Transverse colon (tissue), 4 donors: ENCODE results near the gene PSMG3. TPM values are rescaled to one million over a fixed set of nuclear protein-coding genes. Genes with fewer than 3 reads are reported as not detected.

ENCODE experiments used
- DNase-seq: peaks from one replicate; pipeline ENCODE4 v3.0.0-alpha.2; 2019
- H3K27ac ChIP-seq, 4 donors: fragments of 200-600 bp; sonication (generic); 2 replicates each; pipeline ENCODE4 v1.5.1; 2016 to 2018; ENCODE audit warnings: inconsistent platforms in 4 of 4
- H3K27me3 ChIP-seq: fragments of 200-600 bp; sonication (generic); 2 replicates; pipeline ENCODE4 v1.5.1; 2017; ENCODE audit warnings: inconsistent platforms
- H3K36me3 ChIP-seq, 4 donors: fragments of 200-600 bp; sonication (generic); 2 replicates each; pipeline ENCODE4 v1.5.1; 2017 to 2019; ENCODE audit warnings: inconsistent platforms in 4 of 4
- H3K4me1 ChIP-seq, 4 donors: fragments of 200-600 bp; sonication (generic); 2 replicates each; pipeline ENCODE4 v1.5.1; 2017 to 2020; ENCODE audit warnings: inconsistent platforms in 4 of 4
- H3K4me3 ChIP-seq, 4 donors: fragments of 200-600 bp; sonication (generic); 1 replicate in 1 of 4; 2 replicates in 3 of 4; pipeline versions ENCODE4 v1.5.1 to v1.6.1; 2017 to 2019; ENCODE audit warnings: inconsistent platforms in 4 of 4
- H3K9me3 ChIP-seq, 2 donors: fragments of 200-600 bp; sonication (generic); 2 replicates each; pipeline ENCODE4 v1.5.1; 2017 to 2019; ENCODE audit warnings: inconsistent platforms in 2 of 2
- CTCF ChIP-seq, 5 experiments: fragments of 200-600 bp in 3 of 5; fragments of 450-650 bp in 2 of 5; sonication (generic) in 3 of 5; IDR thresholded peaks; 1 replicate in 2 of 5; 2 replicates in 3 of 5; pipeline ENCODE4 v1.5.1; 2016 to 2017; ENCODE audit warnings: antibody characterized with exemption in 5 of 5, inconsistent platforms in 3 of 5, mild to moderate bottlenecking in 2 of 5, moderate library complexity in 1 of 5
- EP300 ChIP-seq: sonication (generic); formaldehyde crosslinking; IDR thresholded peaks from one replicate; pipeline ENCODE4 v1.6.1; 2017; ENCODE audit warnings: antibody characterized with exemption, low read depth
- POLR2A ChIP-seq: fragments of 450-650 bp; IDR thresholded peaks from one replicate; pipeline ENCODE4 v1.6.1; 2016; ENCODE audit warnings: antibody characterized with exemption, mild to moderate bottlenecking, moderate library complexity
- POLR2AphosphoS5 ChIP-seq, 3 donors: sonication (generic); formaldehyde crosslinking; IDR thresholded peaks; one replicate each; pipeline ENCODE4 v1.6.1; 2016; ENCODE audit warnings: antibody characterized with exemption in 3 of 3
- WGBS, 2 donors: methylation state at CpG; one replicate each; pipeline ENCODE4 v1.1.5; 2018; ENCODE audit warnings: low coverage in 1 of 2; 5-methylcytosine and 5-hydroxymethylcytosine counted together
- in situ Hi-C, 4 donors: fragments of 200-750 bp; cut with MboI; loops; one replicate each; pipeline versions ENCODE4 v1.15.0 to v1.15.1; 2017; ENCODE audit warnings: low sequenced_read_pairs in 3 of 4, low pct_ligation_motif_present in 1 of 4, low pct_unique_long_range_greater_than_20kb in 1 of 4
- intact Hi-C: fragments of 100-400 bp; cut with DNase I; formaldehyde crosslinking; loops from one replicate; pipeline ENCODE4 v1.15.1; 2023; ENCODE audit warnings: low total_unique reads
- total RNA-seq, 4 donors: library from RNA; depleted of rRNA; stranded (reverse); fragments of >200 nt; gene quantifications; one replicate each; pipeline ENCODE4 v1.1.0, GENCODE V29; 2016

Gene PSMG3
- total RNA-seq, 4 donors from 2014 or later: 7.1 to 41.9 (median 27.6) TPM

GRCh38 chr7:1579481-1580421 lies 9.9 kb upstream of the PSMG3 start:
- in situ Hi-C loops: loop anchor here in 3 of 4 donors (5.0 to 25.0 kb wide), 3 partner anchors 633 to 763 kb away; no protein-coding TSS in a partner anchor
- H3K9me3 ChIP-seq: no peaks in the 10 kb centered on the region
- H3K4me3 ChIP-seq: no peak overlapping the region
- H3K36me3 ChIP-seq: no peaks in the 10 kb centered on the region
- H3K27ac ChIP-seq: no peak overlapping the region
- peaks cover 0 to 8% (median 2%) of the 10 kb centered on the region in 4 donors for H3K4me1 ChIP-seq
- 29 to 66% methylated on average over 3 to 14 of the region's 14 CpGs for WGBS, 2 donors
- TF ChIP-seq CTCF (IDR thresholded peaks at IDR 0.05) (peak; percentile 68 to 83 (median 80)), EP300 (no peak), POLR2A (no peak), POLR2AphosphoS5 (IDR thresholded peaks at IDR 0.05) (no peak)
- no peaks in the 10 kb centered on the region for H3K27me3 ChIP-seq
- peak; percentile 76 for DNase-seq
- intact Hi-C loops: loop anchor here (10.0 kb wide), 1 partner anchor 765 kb away; no protein-coding TSS in a partner anchor

- no peaks in the 10 kb centered on the region for H3K36me3 ChIP-seq
- intact Hi-C loops: no loop called here
- in situ Hi-C loops: loop anchor here in 3 of 4 donors (25.0 kb wide), 2 partner anchors 634 to 759 kb away; no protein-coding TSS in a partner anchor
These were observed 8.7 kb upstream of the PSMG3 start for GRCh38 chr7:1578513-1578912.

GRCh38 chr7:1576521-1577253 lies 6.9 kb upstream of the PSMG3 start:
- Histone ChIP-seq H3K27me3 (no peaks in the 10 kb centered on the region), H3K36me3 (no peaks in the 10 kb centered on the region), H3K4me3 (no peak overlapping the region), H3K27ac (no peak overlapping the region), H3K9me3 (no peaks in the 10 kb centered on the region), H3K4me1 (peaks cover 0 to 12% (median 4%) of the 10 kb centered on the region in 4 donors)
- WGBS, 2 donors: 70 to 74% methylated on average over 11 to 15 of the region's 15 CpGs
- intact Hi-C loops (no loop called here), in situ Hi-C loops (loop anchor here in 3 of 4 donors (25.0 kb wide), 2 partner anchors 636 to 761 kb away; no protein-coding TSS in a partner anchor)
- DNase-seq: no peak
- TF ChIP-seq CTCF (IDR thresholded peaks at IDR 0.05) (no peak), POLR2AphosphoS5 (IDR thresholded peaks at IDR 0.05) (no peak), EP300 (no peak), POLR2A (no peak)

More at GRCh38 chr7:1578513-1578912, 8.7 kb upstream of the PSMG3 start:
- H3K27ac ChIP-seq: no peak overlapping the region
- H3K27me3 ChIP-seq: no peaks in the 10 kb centered on the region
- DNase-seq: no peak
- peaks cover 0 to 8% (median 2%) of the 10 kb centered on the region in 4 donors for H3K4me1 ChIP-seq
- 88 to 95% methylated on average over 6 of the region's 6 CpGs for WGBS, 2 donors
- TF ChIP-seq POLR2AphosphoS5 (IDR thresholded peaks at IDR 0.05): no peak
- TF ChIP-seq CTCF (IDR thresholded peaks at IDR 0.05): no peak
- no peak for TF ChIP-seq POLR2A
- no peak for TF ChIP-seq EP300
- no peaks in the 10 kb centered on the region for H3K9me3 ChIP-seq
- no peak overlapping the region for H3K4me3 ChIP-seq

GRCh38 chr7:1575809-1576208 lies 6.0 kb upstream of the PSMG3 start:
- intact Hi-C loops: no loop called here
- DNase-seq: no peak
- Histone ChIP-seq H3K4me3 (no peak overlapping the region), H3K4me1 (peaks cover 5 to 21% (median 12%) of the 10 kb centered on the region in 4 donors), H3K36me3 (no peaks in the 10 kb centered on the region), H3K27ac (no peak overlapping the region), H3K9me3 (no peaks in the 10 kb centered on the region), H3K27me3 (no peaks in the 10 kb centered on the region)
- WGBS, 2 donors: 81 to 90% methylated on average over 4 to 7 of the region's 7 CpGs
- in situ Hi-C loops: loop anchor here in 3 of 4 donors (25.0 kb wide), 2 partner anchors 636 to 761 kb away; no protein-coding TSS in a partner anchor
- TF ChIP-seq CTCF (IDR thresholded peaks at IDR 0.05) (no peak), EP300 (no peak), POLR2AphosphoS5 (IDR thresholded peaks at IDR 0.05) (no peak), POLR2A (no peak)
